HG02884 (cell line): ENCODE data around the gene TMBIM1.
A peak's percentile ranks its signal among the peaks of the same experiment; 100 is the strongest.
"Not testable (repeated sequence)": the region's sequence is repeated elsewhere in the genome, so short reads cannot be mapped to it uniquely, and the experiment has no call there.

Experiments used
- ATAC-seq: cut with Tn5 transposase; IDR thresholded peaks from one replicate; pipeline ENCODE4 v1.9.1; 2021; ENCODE audit warnings: mild to moderate bottlenecking, moderate library complexity; ENCODE audit not compliant: unreplicated experiment

The TMBIM1 gene

DNA sequence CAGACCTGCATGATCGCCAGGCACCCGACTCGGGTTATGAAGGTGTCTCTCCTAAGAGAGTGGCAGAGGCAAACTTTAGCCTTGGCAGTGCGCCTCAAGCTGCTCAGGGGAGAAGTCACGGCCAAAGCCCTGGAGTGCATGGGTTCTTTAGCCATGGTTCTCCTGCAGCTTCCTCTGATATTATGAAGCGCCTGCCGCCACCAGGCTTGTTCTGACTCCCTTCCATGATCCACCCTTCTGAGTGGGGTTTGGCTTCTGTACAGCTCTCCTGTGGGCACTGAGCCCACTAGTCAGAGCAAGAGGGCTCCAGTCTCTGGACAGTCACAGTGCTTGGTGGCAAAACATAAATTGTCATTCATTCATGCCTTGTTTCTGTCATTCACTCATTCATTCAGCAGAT, 25.9 kb upstream of the TMBIM1 start:
- no peak for ATAC-seq

- ATAC-seq = no peak
These were observed 25.5 kb upstream of the TMBIM1 start for GRCh38 chr2:218317835-218318234.

GRCh38 chr2:218317303-218317630, 25.0 kb upstream of the TMBIM1 start:
- no peak for ATAC-seq

DNA sequence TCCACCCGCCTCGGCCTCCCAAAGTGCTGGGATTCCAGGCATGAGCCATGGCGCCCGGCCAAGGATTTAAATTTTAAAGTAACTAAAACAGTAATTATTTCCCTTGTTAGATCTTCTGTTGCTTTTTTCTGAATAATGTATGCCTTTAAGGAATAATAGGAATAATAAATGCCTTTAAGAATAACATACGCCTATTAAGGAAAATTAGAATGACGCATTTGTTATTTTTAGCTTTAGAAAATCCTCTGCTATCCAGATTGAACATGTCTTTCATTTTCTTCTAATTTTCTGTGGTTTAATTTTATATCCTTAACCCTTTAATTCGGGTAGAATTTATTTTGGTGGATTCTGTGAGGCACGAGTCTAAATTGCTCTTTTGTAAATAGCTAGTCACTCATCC, 23.1 kb upstream of the TMBIM1 start:
- no peak for ATAC-seq

DNA sequence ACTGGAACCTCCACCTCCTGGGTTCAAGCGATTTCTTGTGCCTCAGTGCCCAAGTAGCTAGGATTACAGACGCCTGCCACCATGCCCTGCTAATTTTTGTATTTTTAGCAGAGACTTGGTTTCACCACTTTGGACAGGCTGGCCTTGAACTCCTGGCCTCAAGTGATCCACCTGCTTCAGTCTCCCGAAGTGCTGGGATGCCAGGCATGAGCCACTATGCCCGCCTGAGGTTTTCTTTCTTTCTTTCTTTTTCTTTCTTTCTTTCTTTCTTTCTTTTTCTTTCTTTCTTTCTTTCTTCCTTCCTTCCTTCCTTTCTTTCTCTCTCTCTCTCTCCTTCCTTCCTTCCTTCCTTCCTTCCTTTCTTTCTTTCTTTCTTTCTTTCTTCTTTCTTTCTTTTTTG, 22.5 kb upstream of the TMBIM1 start:
- ATAC-seq = not testable (repeated sequence)

DNA sequence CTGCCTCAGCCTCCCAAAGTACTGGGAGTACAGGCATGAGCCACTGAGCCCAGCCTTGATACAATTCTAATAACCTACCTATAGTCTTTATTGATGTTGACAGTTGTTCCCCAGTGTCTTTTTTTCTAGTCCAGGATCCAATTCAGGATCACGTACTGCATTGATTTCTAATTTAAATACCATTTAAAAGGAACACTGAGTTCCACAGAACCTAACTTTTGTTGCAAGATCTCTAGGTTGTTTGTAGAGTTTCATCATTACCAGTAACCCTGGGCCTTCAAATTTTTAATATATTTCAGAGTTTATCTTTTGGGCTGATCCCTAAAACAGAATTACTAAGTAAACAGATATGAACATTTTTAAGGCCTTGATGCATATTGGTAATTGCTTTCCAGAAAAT, 21.1 kb upstream of the TMBIM1 start:
- no peak for ATAC-seq

DNA sequence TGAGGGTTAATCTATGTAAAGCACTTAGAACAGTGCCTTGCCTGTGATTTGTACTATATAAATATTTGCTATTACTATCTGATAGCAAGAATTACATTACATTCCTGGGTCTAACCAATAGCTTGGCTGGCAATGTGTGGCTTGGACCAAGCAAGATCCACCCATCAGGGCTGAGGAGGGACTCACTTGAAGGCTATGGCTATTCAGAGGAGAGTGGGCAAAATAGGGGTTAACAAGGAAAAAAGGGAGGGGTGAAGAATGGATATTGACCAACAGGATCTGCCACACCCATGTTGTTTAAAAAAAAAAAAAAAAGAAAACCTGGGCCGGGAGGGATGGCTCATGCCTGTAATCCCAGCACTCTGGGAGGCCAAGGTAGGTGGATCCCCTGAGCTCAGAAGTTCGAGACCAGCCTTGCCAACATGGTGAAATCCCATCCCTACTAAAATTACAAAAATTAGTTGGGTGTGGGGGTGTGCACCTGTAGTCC, 20.0 kb upstream of the TMBIM1 start:
- no peak for ATAC-seq

DNA sequence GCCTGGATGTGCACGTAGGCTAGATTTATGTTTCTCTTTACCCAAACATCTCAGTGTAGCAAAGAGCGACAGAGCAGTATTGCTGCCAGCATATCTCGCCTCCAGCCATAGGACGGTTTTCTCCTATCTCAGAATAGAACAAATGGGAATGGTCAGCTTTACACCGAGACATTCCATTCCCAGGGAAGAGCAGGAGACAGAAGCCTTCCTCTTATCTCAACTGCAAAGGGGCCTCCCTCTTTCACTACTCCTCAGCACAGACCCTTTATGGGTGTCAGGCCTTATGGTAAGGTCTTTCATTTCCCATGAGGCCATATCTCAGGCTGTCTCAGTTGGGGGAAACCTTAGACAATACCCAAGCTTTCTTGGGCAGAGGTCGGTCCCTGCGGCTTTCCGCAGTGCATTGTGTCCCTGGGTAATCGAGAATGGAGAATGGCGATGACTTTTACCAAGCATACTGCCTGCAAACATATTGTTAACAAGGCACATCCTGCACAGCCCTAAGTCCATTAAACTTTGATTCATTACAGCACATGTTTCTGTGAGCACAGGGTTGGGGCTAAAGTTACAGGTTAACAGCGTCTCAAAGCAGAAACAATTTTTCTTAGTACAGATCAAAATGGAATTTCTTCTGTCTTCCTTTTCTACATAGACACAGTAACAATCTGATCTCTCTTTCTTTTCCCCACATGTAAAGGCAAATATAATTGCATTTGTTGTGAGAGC, 19.4 kb upstream of the TMBIM1 start:
- not testable (repeated sequence) for ATAC-seq

GRCh38 chr2:218310853-218311540, 18.7 kb upstream of the TMBIM1 start:
- no peak for ATAC-seq

DNA sequence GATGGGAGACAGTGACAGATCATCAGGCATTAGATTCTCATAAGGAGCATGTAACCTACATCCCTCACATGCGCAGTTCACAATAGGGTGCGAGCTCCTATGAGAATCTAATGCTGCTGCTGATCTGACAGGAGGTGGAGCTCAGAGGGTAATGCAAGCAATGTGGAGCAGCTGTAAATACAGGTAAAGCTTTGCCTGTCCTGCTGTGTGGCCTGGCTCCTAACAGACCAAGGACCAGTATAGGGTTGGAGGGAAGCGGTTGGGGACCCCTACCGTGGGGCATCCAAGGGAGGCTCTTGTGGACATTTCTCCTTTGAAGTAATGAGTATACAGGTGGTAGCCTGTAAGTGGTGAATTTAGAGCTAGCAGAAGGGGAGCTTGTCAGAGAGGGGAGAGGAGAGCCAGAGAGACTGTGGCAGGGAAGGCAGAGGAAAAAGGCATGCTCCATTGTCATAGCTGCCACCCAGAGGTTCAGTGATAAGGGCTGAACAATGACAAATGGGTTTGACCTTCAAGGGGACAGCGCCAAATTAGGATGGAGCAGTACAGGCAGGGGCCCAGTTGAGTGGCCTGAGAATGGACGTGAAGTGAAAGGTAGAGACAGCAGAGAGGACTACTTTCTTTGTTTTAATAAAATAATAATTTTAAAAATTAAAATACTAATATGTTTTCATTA, 15.2 kb upstream of the TMBIM1 start:
- ATAC-seq = no peak

GRCh38 chr2:218306184-218306920, 14.0 kb upstream of the TMBIM1 start:
- no peak for ATAC-seq

DNA sequence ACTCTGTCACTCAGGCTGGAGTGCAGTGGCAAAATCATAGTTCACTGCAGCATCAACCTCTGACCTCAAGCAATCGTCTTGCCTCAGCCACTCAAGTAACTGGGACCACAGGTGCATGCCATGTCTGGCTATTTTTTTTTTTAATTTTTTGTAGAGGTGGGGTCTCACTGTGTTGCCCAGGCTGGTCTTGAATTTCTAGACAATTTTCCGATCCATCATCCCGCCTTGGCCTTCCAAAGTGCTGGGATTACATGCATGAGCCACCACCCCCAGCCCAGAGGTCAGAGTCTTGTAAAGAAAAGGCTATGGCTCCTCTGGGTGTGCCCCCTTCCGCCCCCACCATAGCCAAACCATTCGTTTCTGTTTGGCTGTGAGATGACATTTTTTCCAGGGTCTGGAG, 13.1 kb upstream of the TMBIM1 start:
- no peak for ATAC-seq

- ATAC-seq = peak; percentile 75
These were observed 9.0 kb upstream of the TMBIM1 start for GRCh38 chr2:218301176-218301819.

GRCh38 chr2:218300141-218300540, 7.8 kb upstream of the TMBIM1 start:
- ATAC-seq = no peak

DNA sequence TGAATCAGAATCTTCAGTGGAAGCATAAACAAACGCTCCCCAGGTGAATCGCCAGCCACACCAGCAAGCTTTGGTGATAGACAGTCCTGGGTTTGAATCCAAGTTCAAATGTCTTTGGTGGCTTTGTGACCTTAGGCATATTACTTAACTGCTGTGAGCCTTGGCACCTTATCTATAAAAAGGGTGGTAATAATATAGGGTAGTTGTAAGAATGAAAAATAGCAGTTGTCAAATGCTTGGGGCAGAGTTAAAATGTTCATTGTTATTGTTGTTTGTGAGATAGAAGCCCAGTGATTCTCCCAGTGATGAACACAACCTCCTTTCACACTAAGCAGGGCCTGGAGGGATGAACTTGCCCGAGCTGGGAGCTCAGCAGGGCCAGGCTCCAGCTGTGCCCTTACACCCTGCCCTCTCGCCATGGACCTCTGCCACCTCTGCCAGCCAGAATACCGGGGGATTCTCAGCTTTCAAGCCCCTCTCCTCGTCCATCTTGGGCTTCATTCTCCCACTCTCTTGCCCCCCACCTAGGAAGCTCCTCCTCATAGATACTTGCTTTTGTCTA, 6.1 kb upstream of the TMBIM1 start:
- no peak for ATAC-seq

GRCh38 chr2:218296847-218297246, 4.5 kb upstream of the TMBIM1 start:
- no peak for ATAC-seq

GRCh38 chr2:218296200-218296599, 3.9 kb upstream of the TMBIM1 start:
- no peak for ATAC-seq

DNA sequence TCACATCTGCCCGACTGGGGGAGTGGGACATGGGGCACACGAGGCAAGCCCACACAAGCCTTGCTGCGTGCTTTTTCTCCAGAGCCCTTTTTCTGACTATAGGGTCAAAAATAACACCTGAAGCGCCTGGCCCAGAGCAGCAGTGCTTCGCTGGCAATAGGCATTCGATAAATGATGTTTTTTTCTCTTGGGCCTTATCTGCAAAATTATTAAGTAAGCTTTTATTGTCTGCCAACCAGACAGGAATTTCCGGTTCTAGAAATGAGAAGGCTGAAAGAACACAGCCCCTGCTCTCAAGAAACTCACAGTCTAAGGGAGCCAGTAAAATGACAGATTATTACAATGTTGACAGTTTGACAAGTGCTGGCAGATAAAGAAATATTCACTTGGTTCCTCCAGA, 2.7 kb upstream of the TMBIM1 start:
- no peak for ATAC-seq

GRCh38 chr2:218294430-218295022, 2.2 kb upstream of the TMBIM1 start:
- no peak for ATAC-seq
